Measurements from ENCODE around the gene FAM25A.

The FAM25A gene

GRCh38 chr10:87030912-87031635 is 11.0 kb downstream of the FAM25A start:
- DNase-seq: no peak
- no peak overlapping the region for H2AFZ ChIP-seq (ENCODE audit: low read length)
- H3K4me2 ChIP-seq (ENCODE audit: low read depth, low read length): no peak overlapping the region
- H3K9me3 ChIP-seq (replicated peaks; ENCODE audit: insufficient read depth, low read length): no peaks in the 10 kb centered on the region
- TF ChIP-seq, protein P1, sequence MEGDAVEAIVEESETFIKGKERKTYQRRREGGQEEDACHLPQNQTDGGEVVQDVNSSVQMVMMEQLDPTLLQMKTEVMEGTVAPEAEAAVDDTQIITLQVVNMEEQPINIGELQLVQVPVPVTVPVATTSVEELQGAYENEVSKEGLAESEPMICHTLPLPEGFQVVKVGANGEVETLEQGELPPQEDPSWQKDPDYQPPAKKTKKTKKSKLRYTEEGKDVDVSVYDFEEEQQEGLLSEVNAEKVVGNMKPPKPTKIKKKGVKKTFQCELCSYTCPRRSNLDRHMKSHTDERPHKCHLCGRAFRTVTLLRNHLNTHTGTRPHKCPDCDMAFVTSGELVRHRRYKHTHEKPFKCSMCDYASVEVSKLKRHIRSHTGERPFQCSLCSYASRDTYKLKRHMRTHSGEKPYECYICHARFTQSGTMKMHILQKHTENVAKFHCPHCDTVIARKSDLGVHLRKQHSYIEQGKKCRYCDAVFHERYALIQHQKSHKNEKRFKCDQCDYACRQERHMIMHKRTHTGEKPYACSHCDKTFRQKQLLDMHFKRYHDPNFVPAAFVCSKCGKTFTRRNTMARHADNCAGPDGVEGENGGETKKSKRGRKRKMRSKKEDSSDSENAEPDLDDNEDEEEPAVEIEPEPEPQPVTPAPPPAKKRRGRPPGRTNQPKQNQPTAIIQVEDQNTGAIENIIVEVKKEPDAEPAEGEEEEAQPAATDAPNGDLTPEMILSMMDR (IDR thresholded peaks at IDR 0.05; ENCODE audit: low read length): no peak
- TF ChIP-seq EZH2 (optimal IDR thresholded peaks at IDR 0.05; ENCODE audit: low read depth, low read length) (no peak), EZH2phosphoT487 (IDR thresholded peaks at IDR 0.05; ENCODE audit: low read length) (no peak)
- H3K4me1 ChIP-seq (ENCODE audit: low read length): no peaks in the 10 kb centered on the region
- H3K79me2 ChIP-seq (ENCODE audit: low read length): no peaks in the 10 kb centered on the region
- H3F3A ChIP-seq (ENCODE audit: insufficient read depth, low read length): no peaks in the 10 kb centered on the region
- H3K27ac ChIP-seq (ENCODE audit: low read length): no peak overlapping the region
- H3K36me3 ChIP-seq (replicated peaks; ENCODE audit: insufficient read depth, low read length): no peaks in the 10 kb centered on the region
- no peak overlapping the region for H3K4me3 ChIP-seq (ENCODE audit: low read length)
- H3K9ac ChIP-seq (ENCODE audit: low read length): no peak overlapping the region
- H3K27me3 ChIP-seq (replicated peaks; ENCODE audit: insufficient read depth, low read length): no peaks in the 10 kb centered on the region
- no peaks in the 10 kb centered on the region for H3K9me2 ChIP-seq (replicated peaks; ENCODE audit: insufficient read depth, low read length)
- no peaks in the 10 kb centered on the region for H4K20me1 ChIP-seq (ENCODE audit: insufficient read depth, low read length)

DNA sequence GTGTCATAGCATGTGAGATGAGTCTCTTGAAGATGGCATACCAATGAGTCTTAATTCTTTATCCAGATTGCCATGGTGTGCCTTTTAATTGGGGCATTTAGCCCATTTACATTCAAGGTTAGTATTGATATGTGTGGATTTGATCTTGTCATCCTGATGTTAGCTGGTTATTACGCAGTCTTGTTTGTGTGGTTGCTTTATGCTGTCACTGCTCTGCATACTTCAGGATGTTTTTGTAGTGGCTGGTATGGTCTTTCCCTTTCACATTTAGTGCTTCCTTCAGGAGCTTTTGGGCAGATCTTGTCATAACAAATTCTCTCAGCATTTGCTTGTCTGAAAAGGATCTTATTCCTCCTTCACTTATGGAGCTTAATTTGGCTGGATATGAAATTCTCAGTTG is 16.5 kb downstream of the FAM25A start:
- Histone ChIP-seq H2AFZ (ENCODE audit: low read length) (no peak overlapping the region), H4K20me1 (ENCODE audit: insufficient read depth, low read length) (no peaks in the 10 kb centered on the region), H3K36me3 (replicated peaks; ENCODE audit: insufficient read depth, low read length) (no peaks in the 10 kb centered on the region), H3K9me2 (replicated peaks; ENCODE audit: insufficient read depth, low read length) (no peaks in the 10 kb centered on the region), H3K79me2 (ENCODE audit: low read length) (no peaks in the 10 kb centered on the region), H3K4me3 (ENCODE audit: low read length) (no peak overlapping the region), H3K27me3 (replicated peaks; ENCODE audit: insufficient read depth, low read length) (no peaks in the 10 kb centered on the region), H3K9me3 (replicated peaks; ENCODE audit: insufficient read depth, low read length) (no peaks in the 10 kb centered on the region), H3K27ac (ENCODE audit: low read length) (no peak overlapping the region), H3K4me2 (ENCODE audit: low read depth, low read length) (no peak overlapping the region), H3F3A (ENCODE audit: insufficient read depth, low read length) (no peaks in the 10 kb centered on the region), H3K9ac (ENCODE audit: low read length) (no peak overlapping the region), H3K4me1 (ENCODE audit: low read length) (no peaks in the 10 kb centered on the region)
- TF ChIP-seq, protein P1 (IDR thresholded peaks at IDR 0.05; ENCODE audit: low read length): no peak
- TF ChIP-seq EZH2 (optimal IDR thresholded peaks at IDR 0.05; ENCODE audit: low read depth, low read length): no peak
- TF ChIP-seq EZH2phosphoT487 (IDR thresholded peaks at IDR 0.05; ENCODE audit: low read length): no peak
- no peak for DNase-seq

- no peaks in the 10 kb centered on the region for H3K27me3 ChIP-seq (replicated peaks; ENCODE audit: insufficient read depth, low read length)
- no peaks in the 10 kb centered on the region for H3K9me2 ChIP-seq (replicated peaks; ENCODE audit: insufficient read depth, low read length)
- H3K4me3 ChIP-seq (ENCODE audit: low read length): no peak overlapping the region
- H3K79me2 ChIP-seq (ENCODE audit: low read length): no peaks in the 10 kb centered on the region
- no peak overlapping the region for H2AFZ ChIP-seq (ENCODE audit: low read length)
- H3K4me2 ChIP-seq (ENCODE audit: low read depth, low read length): no peak overlapping the region
- H3K4me1 ChIP-seq (ENCODE audit: low read length): no peaks in the 10 kb centered on the region
- no peaks in the 10 kb centered on the region for H4K20me1 ChIP-seq (ENCODE audit: insufficient read depth, low read length)
- H3F3A ChIP-seq (ENCODE audit: insufficient read depth, low read length): no peaks in the 10 kb centered on the region
- H3K9ac ChIP-seq (ENCODE audit: low read length): no peak overlapping the region
- TF ChIP-seq, protein P1 (IDR thresholded peaks at IDR 0.05; ENCODE audit: low read length): no peak
- no peak for TF ChIP-seq EZH2 (optimal IDR thresholded peaks at IDR 0.05; ENCODE audit: low read depth, low read length)
- no peak for TF ChIP-seq EZH2phosphoT487 (IDR thresholded peaks at IDR 0.05; ENCODE audit: low read length)
- no peaks in the 10 kb centered on the region for H3K9me3 ChIP-seq (replicated peaks; ENCODE audit: insufficient read depth, low read length)
- no peaks in the 10 kb centered on the region for H3K36me3 ChIP-seq (replicated peaks; ENCODE audit: insufficient read depth, low read length)
- H3K27ac ChIP-seq (ENCODE audit: low read length): no peak overlapping the region
- DNase-seq: no peak
Measured at GRCh38 chr10:87038286-87038717, 18.2 kb downstream of the FAM25A start.
